ENCODE results near the gene LSAMP. TPM values are rescaled to one million over a fixed set of nuclear protein-coding genes. Genes with fewer than 3 reads are reported as not detected.

LSAMP gene
- total and polyA plus RNA-seq, 2 of the 4 experiments (the other 2 are of a cell fraction): 7.9 to 8.0 TPM

DNA sequence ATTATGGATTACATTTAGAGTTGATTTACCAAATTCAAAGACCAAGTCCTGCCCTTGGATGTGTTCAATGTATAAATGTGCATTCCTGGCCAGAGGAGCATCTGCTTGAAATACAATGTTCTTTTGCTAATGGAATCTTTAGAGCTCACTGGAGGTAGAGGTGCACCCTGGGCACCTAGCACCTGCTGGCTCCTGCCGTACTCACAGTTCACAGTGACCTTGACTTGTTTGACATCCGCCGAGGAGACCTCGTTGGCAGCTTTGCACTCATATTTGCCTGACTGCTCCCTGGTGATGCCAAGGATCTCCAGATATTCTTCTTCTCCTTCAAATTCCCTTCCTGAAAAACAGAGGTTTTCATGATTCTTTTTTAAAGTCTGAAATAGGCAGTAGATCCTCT is 593.0 kb downstream of the LSAMP start:
- in situ Hi-C loops (cut with MboI; ENCODE audit: low sequenced_read_pairs) (no loop called here), dilution Hi-C loops (cut with HindIII; ENCODE audit: low sequenced_read_pairs, unreplicated experiment) (no loop called here), intact Hi-C loops (cut with micrococcal nuclease) (loop anchor here (10.0 kb wide), 1 partner anchor 593 kb away; the partner anchor contains the start of gene LSAMP)
- H3K4me1 ChIP-seq (ENCODE audit: control insufficient read depth, insufficient read depth, low read length): peaks cover 6% of the 10 kb centered on the region
- H2AFZ ChIP-seq (replicated peaks; ENCODE audit: low read length, poor library complexity): no peak overlapping the region
- no peak overlapping the region for H3K4me2 ChIP-seq (ENCODE audit: low read depth, low read length)
- DNase-seq: no peak
- H2BK15ac ChIP-seq (ENCODE audit: low read depth, low read length): no peak overlapping the region
- H4K20me1 ChIP-seq (ENCODE audit: insufficient read depth, low read length): no peaks in the 10 kb centered on the region
- H3K4ac ChIP-seq (ENCODE audit: low read depth, low read length): no peak overlapping the region
- CTCF ChIA-PET: no interaction called here
- H4K5ac ChIP-seq (ENCODE audit: low read depth, low read length): no peak overlapping the region
- no peak for TF ChIP-seq MXI1 (IDR thresholded peaks at IDR 0.05; ENCODE audit: borderline replicate concordance, low read depth, low read length)
- no peaks in the 10 kb centered on the region for H3K27me3 ChIP-seq (ENCODE audit: control insufficient read depth, insufficient read depth, low read length)
- H3K36me3 ChIP-seq (ENCODE audit: control insufficient read depth, insufficient read depth, low read length): no peaks in the 10 kb centered on the region
- POLR2A ChIA-PET (ENCODE audit: unreplicated experiment): no interaction called here
- no peak overlapping the region for H2AK5ac ChIP-seq (ENCODE audit: low read depth, low read length)
- no TSS peak for BruUV-seq (replicated peaks)
- H3K4me3 ChIP-seq (ENCODE audit: insufficient read depth, low read depth, low read length): no peak overlapping the region
- H2BK120ac ChIP-seq (ENCODE audit: low read depth, low read length): no peak overlapping the region
- no peak overlapping the region for H4K91ac ChIP-seq (ENCODE audit: insufficient read depth, low read depth, low read length)
- 0 out of 2 replicates have a peak, but pooled peaks cover 3% of the 10 kb centered on the region for H3K9me1 ChIP-seq (ENCODE audit: insufficient read depth, low read length)
- no peaks in the 10 kb centered on the region for H3K9me3 ChIP-seq (ENCODE audit: control insufficient read depth, insufficient read depth, low read length)
- 84% methylated on average over 3 of the region's 4 CpGs; no CpG with 5 or more reads in 1 of the 2 experiments for WGBS, 2 experiments (ENCODE audit: extremely low coverage in 2 of 2, insufficient read length in 1 of 2)
- H3K18ac ChIP-seq (ENCODE audit: low read depth, low read length): no peak overlapping the region
- H3K27ac ChIP-seq (ENCODE audit: insufficient read depth, low read length): no peak overlapping the region
- H3K14ac ChIP-seq (replicated peaks; ENCODE audit: low read depth, low read length): no peak overlapping the region
- no peak overlapping the region for H4K8ac ChIP-seq (ENCODE audit: low read depth in 2 of 2, low read length in 2 of 2)
- no peak overlapping the region for H2BK20ac ChIP-seq (ENCODE audit: low read depth, low read length)
- ATAC-seq (ENCODE audit: low read depth): no peak
- no peaks in the 10 kb centered on the region for H3K79me1 ChIP-seq (ENCODE audit: low read depth in 1 of 2, low read length in 2 of 2)
- no peak overlapping the region for H2BK5ac ChIP-seq (ENCODE audit: low read depth, low read length, poor library complexity, severe bottlenecking)
- no peak overlapping the region for H3K9ac ChIP-seq (ENCODE audit: low read depth, low read length)
- no peak overlapping the region for H3K56ac ChIP-seq (ENCODE audit: extremely low read depth, insufficient read depth, low read length)
- H3K23ac ChIP-seq (ENCODE audit: low read depth, low read length): no peak overlapping the region
- no peak overlapping the region for H2AK9ac ChIP-seq (replicated peaks; ENCODE audit: low read depth, low read length, poor library complexity)
